ENCODE data around the gene CFAP157.

- TF ChIP-seq POLR2A (IDR thresholded peaks at IDR 0.05) = no peak
- TF ChIP-seq, protein P1, sequence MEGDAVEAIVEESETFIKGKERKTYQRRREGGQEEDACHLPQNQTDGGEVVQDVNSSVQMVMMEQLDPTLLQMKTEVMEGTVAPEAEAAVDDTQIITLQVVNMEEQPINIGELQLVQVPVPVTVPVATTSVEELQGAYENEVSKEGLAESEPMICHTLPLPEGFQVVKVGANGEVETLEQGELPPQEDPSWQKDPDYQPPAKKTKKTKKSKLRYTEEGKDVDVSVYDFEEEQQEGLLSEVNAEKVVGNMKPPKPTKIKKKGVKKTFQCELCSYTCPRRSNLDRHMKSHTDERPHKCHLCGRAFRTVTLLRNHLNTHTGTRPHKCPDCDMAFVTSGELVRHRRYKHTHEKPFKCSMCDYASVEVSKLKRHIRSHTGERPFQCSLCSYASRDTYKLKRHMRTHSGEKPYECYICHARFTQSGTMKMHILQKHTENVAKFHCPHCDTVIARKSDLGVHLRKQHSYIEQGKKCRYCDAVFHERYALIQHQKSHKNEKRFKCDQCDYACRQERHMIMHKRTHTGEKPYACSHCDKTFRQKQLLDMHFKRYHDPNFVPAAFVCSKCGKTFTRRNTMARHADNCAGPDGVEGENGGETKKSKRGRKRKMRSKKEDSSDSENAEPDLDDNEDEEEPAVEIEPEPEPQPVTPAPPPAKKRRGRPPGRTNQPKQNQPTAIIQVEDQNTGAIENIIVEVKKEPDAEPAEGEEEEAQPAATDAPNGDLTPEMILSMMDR (IDR thresholded peaks at IDR 0.05) = no peak
Measured at GRCh38 chr9:127720865-127721227, 14.1 kb downstream of the CFAP157 start.
